Small intestine (tissue), 7 donors: ENCODE measurements around the gene GJC1. TPM values are rescaled to one million over a fixed set of nuclear protein-coding genes. Genes with fewer than 3 reads are reported as not detected.

ENCODE experiments used
- DNase-seq, 2 donors: peaks; one replicate each; pipeline versions ENCODE4 v3.0.0 to v3.0.0-alpha.2; 2013
- FAIRE-seq: peaks from 2 replicates; lab custom pipeline; 2012; peaks lifted over from hg19 to GRCh38; lab: Jason Lieb, UNC
- H3K27ac ChIP-seq, 3 donors: one replicate each; pipeline ENCODE4 v1.5.1; 2013; ENCODE audit warnings: low read length in 2 of 3, mild to moderate bottlenecking in 2 of 3, control low read depth in 1 of 3, inconsistent platforms in 1 of 3, low read depth in 1 of 3, moderate library complexity in 1 of 3
- H3K27me3 ChIP-seq, 3 donors: one replicate each; pipeline ENCODE4 v1.6.1; 2013; ENCODE audit warnings: low read length in 3 of 3, inconsistent platforms in 1 of 3; ENCODE audit not compliant: control insufficient read depth in 3 of 3, insufficient read depth in 3 of 3
- H3K36me3 ChIP-seq, 3 donors: one replicate each; pipeline ENCODE4 v1.6.1; 2013; ENCODE audit warnings: low read length in 3 of 3, inconsistent platforms in 1 of 3, low read depth in 1 of 3, mild to moderate bottlenecking in 1 of 3, moderate library complexity in 1 of 3; ENCODE audit not compliant: control insufficient read depth in 3 of 3, insufficient read depth in 2 of 3
- H3K4me1 ChIP-seq, 3 donors: one replicate each; pipeline ENCODE4 v1.6.1; 2013; ENCODE audit warnings: low read length in 2 of 3, inconsistent platforms in 1 of 3, low read depth in 1 of 3, mild to moderate bottlenecking in 1 of 3, moderate library complexity in 1 of 3; ENCODE audit not compliant: control insufficient read depth in 3 of 3, insufficient read depth in 2 of 3
- H3K4me3 ChIP-seq, 3 donors: one replicate each; pipeline ENCODE4 v1.5.1; 2013; ENCODE audit warnings: low read length in 3 of 3, control low read depth in 1 of 3, inconsistent platforms in 1 of 3, low read depth in 1 of 3, mild to moderate bottlenecking in 1 of 3, moderate library complexity in 1 of 3
- H3K9me3 ChIP-seq, 2 donors: one replicate each; pipeline ENCODE4 v1.6.1; 2013; ENCODE audit warnings: low read depth in 1 of 2, low read length in 1 of 2; ENCODE audit not compliant: control insufficient read depth in 2 of 2, insufficient read depth in 1 of 2
- WGBS, 3 donors: extraction: QIAGEN DNeasy Blood & Tissue Kit; methylation state at CpG; one replicate each; pipeline ENCODE4 v1.1.7; 2013; 5-methylcytosine and 5-hydroxymethylcytosine counted together
- polyA plus RNA-seq, 4 donors: library from polyadenylated mRNA; stranded (reverse) in 3 of 4; unstranded in 1 of 4; fragments of 200-250 nt in 3 of 4; fragments of 120-200 nt in 1 of 4; gene quantifications; one replicate each; pipeline versions ENCODE4 v1.2.1 to v1.2.3, GENCODE V29; 2013
- donor health status: healthy with polysubstance abuse.
- donor health status: control.
- donor health status: control.
- donor health status: Bipolar disorder and iron deficiency.
- donor health status: healthy.

Gene GJC1
- polyA plus RNA-seq, 4 donors, result 3.2 to 4.7 TPM; not detected in 2

DNA sequence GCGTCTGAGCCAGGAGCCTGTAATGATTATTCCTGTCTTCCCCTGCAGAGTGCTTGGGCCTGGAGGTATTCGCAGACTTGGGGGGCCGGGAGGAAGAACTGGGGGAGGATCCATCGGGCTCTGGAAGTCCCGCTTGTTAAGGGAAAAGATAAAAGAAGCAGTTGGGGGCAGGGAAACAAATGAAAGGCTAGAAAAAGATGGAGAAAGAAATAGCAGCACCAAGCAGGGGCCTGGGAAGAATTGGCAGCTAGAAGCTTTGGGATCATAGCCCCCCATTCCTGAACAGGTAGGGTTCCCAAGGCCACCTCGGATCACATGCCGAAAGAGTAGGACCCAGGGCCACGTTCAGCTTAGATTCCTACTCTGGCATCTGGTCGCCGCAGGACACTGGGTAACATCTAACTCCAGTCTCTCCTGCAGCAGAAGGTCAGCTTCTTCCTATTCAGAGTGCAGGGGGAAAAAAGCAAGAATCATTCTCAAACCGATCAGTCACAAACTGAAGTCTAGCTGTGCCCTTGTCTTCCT lies 47.7 kb downstream of the GJC1 start:
- FAIRE-seq, result no peak

DNA sequence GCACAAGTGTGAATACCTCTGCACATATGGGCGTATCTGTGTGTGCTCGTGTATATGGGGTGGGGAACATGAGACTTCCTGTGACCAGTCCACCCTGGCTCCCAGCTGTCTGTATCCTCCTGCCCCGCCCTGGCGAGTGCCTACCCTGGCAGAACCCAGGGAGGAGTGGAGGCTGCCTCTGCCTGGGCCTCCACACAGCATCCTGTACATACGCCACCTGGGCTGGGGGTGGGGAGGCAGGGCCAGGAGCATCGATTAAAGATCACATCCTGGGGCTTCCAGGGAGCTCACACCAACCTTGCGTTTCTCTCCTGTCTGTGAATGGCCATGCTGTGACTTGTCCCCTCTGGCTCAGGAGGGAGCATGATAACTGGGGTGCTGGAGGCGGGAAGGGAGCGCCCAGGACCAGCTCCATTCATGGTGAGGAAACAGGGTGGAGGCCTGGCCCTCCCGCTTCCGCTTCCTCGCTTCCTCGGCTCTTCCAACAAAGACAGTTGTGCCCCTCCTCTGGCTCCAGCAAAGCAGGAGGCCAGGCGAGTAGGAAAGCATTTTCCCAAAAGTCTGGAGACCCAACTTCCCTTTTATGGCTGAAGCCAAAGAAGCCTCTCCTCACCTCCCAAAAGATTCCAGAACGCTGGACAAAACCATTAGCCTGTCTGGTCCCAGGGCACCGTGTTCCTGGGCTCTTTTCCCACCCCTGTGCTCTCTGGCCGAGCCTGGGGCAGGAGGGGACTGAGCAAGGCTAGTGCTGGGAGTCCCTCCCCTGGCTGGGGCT lies 48.3 kb downstream of the GJC1 start:
- Histone ChIP-seq H3K27me3 (peaks cover 0 to 15% (median 0%) of the 10 kb centered on the region in 3 donors), H3K36me3 (peaks cover 0 to 3% (median 0%) of the 10 kb centered on the region in 3 donors), H3K27ac (peak overlapping the region in 1 of 3 donors; percentile 3), H3K4me3 (no peak overlapping the region), H3K4me1 (peaks cover 0 to 10% (median 0%) of the 10 kb centered on the region in 3 donors), H3K9me3 (no peaks in the 10 kb centered on the region)
- DNase-seq, result no peak
- no peak for FAIRE-seq
- 60 to 62% (median 62%) methylated on average over 17 of the region's 17 CpGs for WGBS, 3 donors

More for the DNA sequence above, 47.7 kb downstream of the GJC1 start:
- no peaks in the 10 kb centered on the region for H3K9me3 ChIP-seq
- H3K4me1 ChIP-seq, result peaks cover 0 to 10% (median 0%) of the 10 kb centered on the region in 3 donors
- no peak overlapping the region for H3K27ac ChIP-seq
- no peak for DNase-seq
- H3K27me3 ChIP-seq, result peaks cover 0 to 11% (median 0%) of the 10 kb centered on the region in 3 donors
- no peak overlapping the region for H3K4me3 ChIP-seq
- peaks cover 0 to 3% (median 0%) of the 10 kb centered on the region in 3 donors for H3K36me3 ChIP-seq
- 64 to 78% (median 69%) methylated on average over 11 of the region's 11 CpGs for WGBS, 3 donors

DNA sequence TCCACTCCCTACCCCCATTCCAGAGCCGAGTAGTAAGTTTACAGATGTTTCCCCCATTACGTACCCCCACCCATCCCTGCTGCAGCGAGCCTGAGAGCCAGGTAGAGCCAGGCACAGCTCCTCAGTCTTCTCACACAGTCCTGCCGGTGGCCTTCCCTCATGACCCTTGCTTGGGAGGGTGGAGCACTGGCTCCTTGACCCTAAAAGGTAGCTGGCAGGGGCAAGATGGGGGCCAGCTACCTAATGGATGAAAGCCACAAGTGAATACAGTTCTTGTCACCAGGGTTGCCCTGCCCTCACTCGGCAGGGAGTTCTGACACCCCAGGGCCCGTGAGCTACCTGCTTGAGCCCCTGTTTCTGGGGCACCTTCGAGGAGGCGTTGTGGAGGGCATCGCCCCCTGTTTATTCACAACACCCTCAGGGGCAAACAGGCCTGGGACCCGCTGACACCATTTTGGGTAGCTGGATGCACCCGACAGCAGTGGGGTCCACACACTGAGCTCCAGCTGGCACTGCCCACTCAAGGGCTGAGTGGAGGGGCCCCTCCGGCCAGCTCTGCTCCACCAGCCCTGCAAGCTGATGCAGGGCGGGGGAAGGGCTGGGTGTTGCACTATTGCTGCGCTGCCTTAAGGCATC lies 49.1 kb downstream of the GJC1 start:
- H3K36me3 ChIP-seq, result peaks cover 0 to 3% (median 0%) of the 10 kb centered on the region in 3 donors
- no peak overlapping the region for H3K27ac ChIP-seq
- no peak overlapping the region for H3K4me3 ChIP-seq
- DNase-seq (no peak), FAIRE-seq (no peak)
- WGBS, 3 donors, result 85 to 88% (median 87%) methylated on average over 14 of the region's 14 CpGs
- H3K4me1 ChIP-seq, result peaks cover 0 to 17% (median 0%) of the 10 kb centered on the region in 3 donors
- peaks cover 0 to 20% (median 0%) of the 10 kb centered on the region in 3 donors for H3K27me3 ChIP-seq
- H3K9me3 ChIP-seq, result no peaks in the 10 kb centered on the region

DNA sequence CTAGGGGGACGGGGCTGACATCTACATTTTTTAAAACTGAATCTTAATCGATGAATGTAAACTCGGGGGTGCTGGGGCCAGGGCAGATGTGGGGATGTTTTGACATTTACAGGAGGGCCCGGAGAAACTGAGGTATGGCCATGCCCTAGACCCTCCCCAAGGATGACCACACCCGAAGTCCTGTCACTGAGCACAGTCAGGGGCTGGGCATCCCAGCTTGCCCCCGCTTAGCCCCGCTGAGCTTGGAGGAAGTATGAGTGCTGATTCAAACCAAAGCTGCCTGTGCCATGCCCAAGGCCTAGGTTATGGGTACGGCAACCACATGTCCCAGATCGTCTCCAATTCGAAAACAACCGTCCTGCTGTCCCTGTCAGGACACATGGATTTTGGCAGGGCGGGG lies 49.9 kb downstream of the GJC1 start:
- Histone ChIP-seq H3K9me3 (no peaks in the 10 kb centered on the region), H3K4me1 (peaks cover 0 to 19% (median 0%) of the 10 kb centered on the region in 3 donors), H3K36me3 (peaks cover 0 to 3% (median 0%) of the 10 kb centered on the region in 3 donors), H3K4me3 (no peak overlapping the region), H3K27ac (no peak overlapping the region), H3K27me3 (peaks cover 0 to 20% (median 0%) of the 10 kb centered on the region in 3 donors)
- no peak for FAIRE-seq
- 72 to 86% (median 78%) methylated on average over 12 of the region's 12 CpGs for WGBS, 3 donors
- no peak for DNase-seq

DNA sequence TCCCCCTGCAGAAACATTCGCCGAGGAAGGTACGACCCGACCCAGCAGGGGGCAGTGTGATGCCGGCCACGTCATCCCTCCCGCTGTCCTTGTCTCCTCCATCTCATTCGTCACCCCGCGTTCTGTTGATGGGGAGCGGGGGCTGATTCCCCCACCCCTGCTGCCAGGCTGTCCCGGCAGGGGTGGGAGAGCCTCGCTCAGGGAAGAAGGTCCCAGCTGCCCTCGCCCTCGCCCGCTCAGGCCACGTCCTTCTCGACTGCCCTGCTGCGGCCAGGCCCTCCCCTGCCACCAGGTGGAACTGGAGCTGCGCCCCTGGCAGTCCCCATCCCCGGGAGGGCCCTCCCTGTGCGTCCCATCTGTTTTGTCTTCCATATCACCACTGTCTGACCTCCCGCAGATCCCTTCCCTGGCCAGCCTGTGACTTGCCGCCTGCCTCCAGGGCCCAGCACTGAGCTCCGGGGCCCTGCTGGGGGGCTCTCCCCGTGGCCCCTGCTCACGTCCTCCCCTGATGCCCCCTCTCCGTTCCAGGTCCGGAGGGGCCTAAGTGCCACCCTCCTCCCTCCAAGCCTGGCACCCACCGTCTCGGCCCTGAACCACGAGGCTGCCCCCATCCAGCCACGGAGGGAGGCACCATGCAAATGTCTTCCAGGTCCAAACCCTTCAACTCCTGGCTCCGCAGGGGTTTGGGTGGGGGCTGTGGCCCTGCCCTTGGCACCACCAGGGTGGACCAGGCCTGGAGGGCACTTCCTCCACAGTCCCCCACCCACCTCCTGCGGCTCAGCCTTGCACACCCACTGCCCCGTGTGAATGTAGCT lies 50.7 kb downstream of the GJC1 start:
- FAIRE-seq (no peak), DNase-seq (peak; percentile 67 to 87)
- Histone ChIP-seq H3K27me3 (peaks cover 0 to 20% (median 0%) of the 10 kb centered on the region in 3 donors), H3K4me1 (peaks cover 0 to 23% (median 0%) of the 10 kb centered on the region in 3 donors), H3K27ac (no peak overlapping the region), H3K4me3 (peak overlapping the region in 1 of 3 donors; percentile 46), H3K9me3 (no peaks in the 10 kb centered on the region), H3K36me3 (peaks cover 0 to 3% (median 0%) of the 10 kb centered on the region in 3 donors)
- 15 to 23% (median 20%) methylated on average over 30 to 36 of the region's 36 CpGs for WGBS, 3 donors

DNA sequence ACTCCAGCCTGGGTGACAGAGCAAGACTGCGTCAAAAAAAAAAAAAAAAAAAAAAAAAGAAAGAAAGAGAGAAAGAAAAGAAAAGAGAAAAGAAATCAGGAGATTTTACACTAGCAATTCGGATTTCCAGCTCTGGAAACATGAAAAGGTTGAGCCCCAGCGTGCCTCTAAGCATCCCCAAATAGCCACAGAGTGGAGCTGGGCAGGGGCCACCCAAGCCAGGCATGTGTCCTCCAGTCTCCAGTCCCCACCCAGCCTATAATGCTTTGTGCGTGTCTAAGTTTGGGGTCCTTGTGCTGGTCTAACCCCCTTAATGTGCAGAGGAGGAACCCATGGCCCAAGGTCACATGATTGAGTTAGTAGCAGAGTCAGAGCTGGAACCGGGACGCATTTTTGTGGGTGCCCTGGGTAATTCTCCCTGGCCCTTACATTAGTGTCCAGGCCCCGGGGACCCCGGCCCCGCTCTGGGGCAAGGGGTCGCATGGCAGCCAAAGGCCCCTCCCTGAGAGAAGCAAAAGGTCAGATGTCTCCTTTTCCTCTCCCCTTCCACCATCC lies 51.4 kb downstream of the GJC1 start:
- no peaks in the 10 kb centered on the region for H3K9me3 ChIP-seq
- peaks cover 0 to 3% (median 0%) of the 10 kb centered on the region in 3 donors for H3K36me3 ChIP-seq
- no peak overlapping the region for H3K27ac ChIP-seq
- H3K4me1 ChIP-seq, result peaks cover 0 to 27% (median 0%) of the 10 kb centered on the region in 3 donors
- 11 to 29% (median 12%) methylated on average over 9 to 10 of the region's 10 CpGs for WGBS, 3 donors
- DNase-seq (no peak), FAIRE-seq (no peak)
- peak overlapping the region in 1 of 3 donors; percentile 46 for H3K4me3 ChIP-seq
- H3K27me3 ChIP-seq, result peaks cover 0 to 20% (median 0%) of the 10 kb centered on the region in 3 donors

DNA sequence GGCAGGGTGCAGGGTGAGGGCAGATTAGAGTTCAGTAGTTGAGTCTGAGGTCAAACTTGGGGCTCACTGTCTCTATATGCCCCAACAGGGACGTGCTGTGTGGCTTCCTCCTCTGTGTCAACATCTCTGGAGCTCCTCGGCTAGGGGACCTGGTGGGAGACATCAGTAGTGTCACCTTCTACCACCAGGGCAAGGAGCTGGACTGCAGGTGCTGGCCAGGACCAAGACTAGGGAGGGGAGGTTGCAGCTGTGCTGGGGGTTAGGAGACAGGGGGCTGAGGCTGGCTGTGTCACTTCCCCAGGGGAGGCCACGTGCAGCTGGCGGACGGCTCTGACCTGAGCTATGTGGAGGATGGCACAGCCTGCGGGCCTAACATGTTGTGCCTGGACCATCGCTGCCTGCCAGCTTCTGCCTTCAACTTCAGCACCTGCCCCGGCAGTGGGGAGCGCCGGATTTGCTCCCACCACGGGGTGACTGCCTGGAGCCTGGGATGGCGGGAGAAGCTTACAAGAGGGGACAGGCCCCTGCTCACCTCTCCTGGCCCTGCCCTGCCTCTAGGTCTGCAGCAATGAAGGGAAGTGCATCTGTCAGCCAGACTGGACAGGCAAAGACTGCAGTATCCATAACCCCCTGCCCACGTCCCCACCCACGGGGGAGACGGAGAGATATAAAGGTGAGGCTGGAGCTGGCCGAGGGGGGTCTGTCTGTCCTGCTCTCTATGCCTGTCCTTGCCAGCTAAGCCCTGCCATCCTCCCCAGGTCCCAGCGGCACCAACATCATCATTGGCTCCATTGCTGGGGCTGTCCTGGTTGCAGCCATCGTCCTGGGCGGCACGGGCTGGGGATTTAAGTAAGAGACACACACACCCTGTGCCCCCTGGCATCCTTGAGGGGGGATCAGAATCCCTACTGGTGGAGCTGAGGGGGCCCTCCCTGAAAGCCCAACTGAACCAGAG lies 52.4 kb downstream of the GJC1 start:
- Histone ChIP-seq H3K36me3 (peaks cover 0 to 3% (median 0%) of the 10 kb centered on the region in 3 donors), H3K4me3 (no peak overlapping the region), H3K27ac (no peak overlapping the region), H3K9me3 (no peaks in the 10 kb centered on the region), H3K4me1 (peaks cover 0 to 27% (median 0%) of the 10 kb centered on the region in 3 donors), H3K27me3 (peaks cover 0 to 20% (median 0%) of the 10 kb centered on the region in 3 donors)
- FAIRE-seq, result no peak
- 70 to 88% (median 77%) methylated on average over 18 to 20 of the region's 20 CpGs for whole genome bisulfite sequencing, 3 donors
- no peak for DNase-seq
